ENCODE data around the gene TAX1BP3. TPM values are rescaled to one million over a fixed set of nuclear protein-coding genes. Genes with fewer than 3 reads are reported as not detected.
"Not testable (repeated sequence)": the region's sequence is repeated elsewhere in the genome, so short reads cannot be mapped to it uniquely, and the experiment has no call there.

Gene TAX1BP3, protein sequence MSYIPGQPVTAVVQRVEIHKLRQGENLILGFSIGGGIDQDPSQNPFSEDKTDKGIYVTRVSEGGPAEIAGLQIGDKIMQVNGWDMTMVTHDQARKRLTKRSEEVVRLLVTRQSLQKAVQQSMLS
- total RNA-seq (2014; rRNA removed; shearing (Covaris generic)), result 230 and 293 TPM in 2 replicates

DNA sequence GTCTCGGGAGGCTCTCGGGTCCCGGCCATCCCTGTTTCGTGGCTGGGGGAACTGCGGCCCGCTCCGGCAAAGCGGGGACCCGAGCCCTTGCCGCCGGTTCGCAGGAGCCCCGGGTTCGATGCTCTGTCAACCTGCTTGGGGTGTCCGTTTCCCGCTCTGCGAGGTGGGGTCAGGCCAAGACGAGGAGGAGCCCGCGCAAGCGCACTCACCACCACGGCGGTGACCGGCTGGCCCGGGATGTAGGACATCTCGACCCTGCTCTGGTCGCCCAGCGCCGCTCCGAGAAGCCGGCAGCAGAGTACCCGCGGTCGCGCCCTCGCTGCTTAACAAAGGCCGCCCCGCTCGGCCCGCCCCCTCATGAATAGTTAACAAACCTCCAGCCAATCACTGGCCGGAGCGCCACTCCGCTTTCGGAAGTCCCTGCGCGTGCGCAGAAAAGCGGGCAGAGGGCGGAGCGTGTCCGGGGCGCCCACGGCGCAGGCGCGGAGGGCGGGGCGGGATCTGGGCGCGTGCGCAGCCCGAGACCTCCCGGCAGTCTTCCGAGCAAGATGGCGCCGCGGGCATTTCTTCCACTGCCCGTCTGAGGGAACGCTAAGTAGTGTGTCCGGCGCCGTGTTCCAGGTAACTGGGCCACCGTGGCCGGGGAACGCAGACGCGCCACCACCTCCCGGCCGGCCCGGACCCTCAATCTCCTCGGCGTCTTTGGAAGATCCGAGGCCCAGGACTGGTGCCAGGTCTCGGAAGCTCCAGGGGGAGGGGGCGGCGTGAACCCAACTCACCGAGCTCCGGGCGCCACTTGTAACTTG, at the start of gene TAX1BP3, which contains the start of gene EMC6:
TAX1BP3 (minus strand) TSS at position 300 of the 806 bp plus-strand sequence; CDS start at position 248, 52 bp downstream.
EMC6 (plus strand) TSS at position 534 of the 806 bp plus-strand sequence. CDS start 335 bp downstream, outside the sequence.
- Histone ChIP-seq H3K27me3 (replicated peaks) (no peaks in the 10 kb centered on the region), H3K36me3 (peaks cover 65% of the 10 kb centered on the region), H3K4me1 (replicated peaks) (peaks cover 17% of the 10 kb centered on the region), H3K4me3 (peak within 1 kb of the TSS; percentile 90), H3K9me3 (replicated peaks) (no peaks in the 10 kb centered on the region), H3K27ac (peak within 1 kb of the TSS; percentile 95)
- DNase-seq (ENCODE audit: low read depth in 1 of 2, low spot score in 2 of 2), result peak; percentile 98

- H3K27me3 ChIP-seq (replicated peaks), result no peaks in the 10 kb centered on the region
- H3K27ac ChIP-seq, result no peak overlapping the region
- no peaks in the 10 kb centered on the region for H3K9me3 ChIP-seq (replicated peaks)
- peaks cover 16% of the 10 kb centered on the region for H3K4me1 ChIP-seq (replicated peaks)
- peaks cover 63% of the 10 kb centered on the region for H3K36me3 ChIP-seq
- H3K4me3 ChIP-seq, result no peak overlapping the region
- no peak for DNase-seq (ENCODE audit: low read depth in 1 of 2, low spot score in 2 of 2)
Measured at GRCh38 chr17:3715296-3715695, 46.9 kb upstream of the TAX1BP3 start.

- Histone ChIP-seq H3K4me1 (replicated peaks) (peaks cover 9% of the 10 kb centered on the region), H3K9me3 (replicated peaks) (no peaks in the 10 kb centered on the region), H3K4me3 (no peak overlapping the region), H3K27ac (no peak overlapping the region), H3K36me3 (peaks cover 44% of the 10 kb centered on the region), H3K27me3 (replicated peaks) (no peaks in the 10 kb centered on the region)
- peak in 1 of 2 experiments; percentile 40 for DNase-seq (ENCODE audit: low read depth in 1 of 2, low spot score in 2 of 2)
Measured at GRCh38 chr17:3712811-3713463, 44.6 kb upstream of the TAX1BP3 start.

- H3K27ac ChIP-seq, result no peak overlapping the region
- no peak overlapping the region for H3K4me3 ChIP-seq
- peaks cover 9% of the 10 kb centered on the region for H3K4me1 ChIP-seq (replicated peaks)
- H3K27me3 ChIP-seq (replicated peaks), result no peaks in the 10 kb centered on the region
- DNase-seq (ENCODE audit: low read depth in 1 of 2, low spot score in 2 of 2), result no peak
- H3K36me3 ChIP-seq, result peaks cover 25% of the 10 kb centered on the region
- no peaks in the 10 kb centered on the region for H3K9me3 ChIP-seq (replicated peaks)
Measured at GRCh38 chr17:3710951-3711383, 42.6 kb upstream of the TAX1BP3 start.

DNA sequence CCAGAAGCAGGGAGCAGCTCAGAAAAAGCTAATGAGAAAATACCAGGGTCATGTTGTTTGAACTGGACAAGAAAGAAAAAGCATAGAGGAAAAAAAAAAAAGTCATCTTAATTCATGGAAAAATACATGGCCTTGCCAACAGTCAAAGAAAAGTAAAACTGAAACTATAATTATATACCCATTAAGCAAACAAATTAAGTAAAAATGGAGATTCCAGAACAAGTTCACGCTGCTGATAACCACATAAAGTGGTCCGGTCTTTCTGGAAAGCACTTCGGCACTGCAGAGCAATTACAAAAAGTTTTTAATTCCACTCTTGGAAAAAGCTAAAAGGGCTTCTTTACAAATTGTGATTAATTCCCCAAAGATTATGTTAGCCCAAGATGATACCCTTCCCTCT, 40.0 kb upstream of the TAX1BP3 start:
- no peaks in the 10 kb centered on the region for H3K9me3 ChIP-seq (replicated peaks)
- H3K4me1 ChIP-seq (replicated peaks), result peaks cover 9% of the 10 kb centered on the region
- H3K4me3 ChIP-seq, result no peak overlapping the region
- no peaks in the 10 kb centered on the region for H3K27me3 ChIP-seq (replicated peaks)
- no peak for DNase-seq (ENCODE audit: low read depth in 1 of 2, low spot score in 2 of 2)
- no peak overlapping the region for H3K27ac ChIP-seq
- peaks cover 5% of the 10 kb centered on the region for H3K36me3 ChIP-seq

- not testable (repeated sequence) for H3K27me3 ChIP-seq (replicated peaks); H3K4me3 ChIP-seq; H3K9me3 ChIP-seq (replicated peaks); DNase-seq (ENCODE audit: low read depth in 1 of 2, low spot score in 2 of 2); H3K36me3 ChIP-seq; H3K4me1 ChIP-seq (replicated peaks); H3K27ac ChIP-seq
Measured at GRCh38 chr17:3705718-3705984, 37.3 kb upstream of the TAX1BP3 start.

DNA sequence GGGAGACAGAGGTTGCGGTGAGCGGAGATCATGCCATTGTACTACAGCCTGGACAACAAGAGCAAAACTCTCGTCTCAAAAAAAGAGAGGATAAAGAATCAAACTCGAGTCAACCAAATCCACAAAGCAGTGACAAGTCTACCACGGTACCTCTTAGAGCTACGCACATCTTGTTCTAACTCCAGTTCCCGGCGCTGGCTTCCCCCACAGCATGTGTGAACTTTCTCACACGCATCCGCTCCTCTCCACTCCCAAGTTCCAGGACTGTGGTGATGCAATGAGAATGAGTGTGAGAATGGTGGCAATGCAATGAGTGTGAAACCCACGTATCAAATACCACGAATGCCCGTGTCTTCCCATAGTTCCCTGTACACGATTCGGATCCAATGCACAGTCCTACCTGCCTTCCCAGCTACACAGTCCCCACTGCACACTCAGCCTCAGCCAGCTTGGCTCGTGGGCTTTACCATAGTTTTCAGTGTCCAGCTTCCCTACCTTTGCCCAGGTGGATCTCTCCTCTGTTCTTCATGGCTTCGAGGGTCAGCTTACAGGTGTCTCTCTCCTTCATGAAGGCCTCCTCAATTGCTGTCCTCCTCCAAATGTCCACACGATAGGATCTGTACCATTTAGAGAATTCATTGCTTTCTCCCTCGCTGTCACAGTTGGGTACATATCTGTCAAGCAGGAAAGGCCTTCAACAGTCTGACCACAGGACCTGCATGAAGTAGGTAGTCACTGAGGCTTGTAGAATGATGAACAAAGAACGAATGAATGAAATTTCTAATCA, 36.7 kb upstream of the TAX1BP3 start:
- no peaks in the 10 kb centered on the region for H3K27me3 ChIP-seq (replicated peaks)
- DNase-seq (ENCODE audit: low read depth in 1 of 2, low spot score in 2 of 2), result no peak
- H3K4me3 ChIP-seq, result no peak overlapping the region
- H3K9me3 ChIP-seq (replicated peaks), result peaks cover 2% of the 10 kb centered on the region; the same call in 1 of the 2 replicates
- H3K27ac ChIP-seq, result no peak overlapping the region
- no peaks in the 10 kb centered on the region for H3K4me1 ChIP-seq (replicated peaks)
- H3K36me3 ChIP-seq, result no peaks in the 10 kb centered on the region

GRCh38 chr17:3702041-3702539, 33.7 kb upstream of the TAX1BP3 start:
- H3K4me1 ChIP-seq (replicated peaks); H3K27ac ChIP-seq; DNase-seq (ENCODE audit: low read depth in 1 of 2, low spot score in 2 of 2); H3K9me3 ChIP-seq (replicated peaks); H3K27me3 ChIP-seq (replicated peaks); H3K36me3 ChIP-seq; H3K4me3 ChIP-seq: not testable (repeated sequence)

DNA sequence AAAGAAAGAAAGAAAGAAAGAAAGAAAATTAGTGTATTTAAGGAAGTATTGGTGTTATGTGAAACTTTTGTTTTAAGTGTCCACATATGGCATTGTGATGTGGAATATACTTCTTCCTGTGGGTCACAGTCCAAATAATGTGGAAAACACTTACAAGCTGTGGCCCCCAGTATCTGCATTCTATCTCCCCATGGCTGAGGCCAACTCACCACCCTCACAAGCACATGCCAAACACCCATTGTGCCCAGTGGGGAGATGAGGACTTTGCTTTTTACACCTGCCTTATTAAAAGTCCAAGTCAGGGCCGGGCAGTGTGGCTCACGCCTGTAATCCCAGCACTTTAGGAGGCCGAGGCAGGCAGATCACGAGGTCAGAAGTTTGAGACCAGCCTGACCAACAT, 31.6 kb upstream of the TAX1BP3 start:
- Histone ChIP-seq H3K27me3 (replicated peaks) (peaks cover 19% of the 10 kb centered on the region), H3K9me3 (replicated peaks) (peaks cover 5% of the 10 kb centered on the region; the same call in 1 of the 2 replicates), H3K4me1 (replicated peaks) (peaks cover 10% of the 10 kb centered on the region), H3K36me3 (no peaks in the 10 kb centered on the region), H3K4me3 (no peak overlapping the region), H3K27ac (no peak overlapping the region)
- DNase-seq (ENCODE audit: low read depth in 1 of 2, low spot score in 2 of 2), result no peak

DNA sequence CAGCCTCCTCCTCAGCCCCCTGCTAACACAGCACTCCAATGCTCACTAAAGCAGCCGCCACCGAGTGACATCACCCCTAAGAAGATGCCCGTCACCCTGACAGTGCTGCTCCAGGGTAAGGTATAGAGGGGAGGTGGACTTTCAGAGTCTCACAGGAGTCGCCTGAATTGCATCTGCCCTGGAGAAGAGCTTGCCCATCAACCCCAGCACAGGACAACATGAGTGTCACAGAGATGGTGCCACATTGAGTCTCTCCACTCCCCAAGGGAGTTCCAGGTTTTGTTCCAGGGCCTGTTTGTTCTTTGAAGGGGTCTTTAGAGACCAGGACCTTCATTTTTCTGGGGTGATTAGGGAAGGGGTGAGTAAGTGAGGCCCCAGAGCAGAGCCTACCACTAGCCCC, 29.8 kb upstream of the TAX1BP3 start:
- Histone ChIP-seq H3K27ac (no peak overlapping the region), H3K9me3 (replicated peaks) (peaks cover 5% of the 10 kb centered on the region; the same call in 1 of the 2 replicates), H3K4me3 (no peak overlapping the region), H3K36me3 (no peaks in the 10 kb centered on the region), H3K27me3 (replicated peaks) (peaks cover 25% of the 10 kb centered on the region), H3K4me1 (replicated peaks) (peaks cover 10% of the 10 kb centered on the region)
- no peak for DNase-seq (ENCODE audit: low read depth in 1 of 2, low spot score in 2 of 2)

DNA sequence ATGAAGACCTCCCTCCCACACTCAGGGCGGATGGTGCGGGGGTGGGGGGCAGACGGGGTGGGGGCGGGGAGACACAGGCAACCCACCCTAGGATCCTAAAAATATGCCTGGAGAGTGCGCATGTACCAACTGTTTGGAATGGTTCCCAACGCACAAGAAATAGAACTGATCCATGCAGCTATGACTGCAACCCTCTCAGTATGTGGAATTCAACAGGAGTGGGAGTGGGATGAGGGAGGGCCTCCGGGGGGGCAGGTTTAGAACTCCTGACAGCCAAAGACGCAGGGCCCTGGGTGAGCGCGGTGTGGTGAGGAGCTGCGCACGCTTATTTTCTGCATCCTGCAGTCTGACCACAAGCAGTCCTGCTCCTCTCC, 28.7 kb upstream of the TAX1BP3 start:
- H3K4me3 ChIP-seq, result no peak overlapping the region
- peaks cover 25% of the 10 kb centered on the region for H3K27me3 ChIP-seq (replicated peaks)
- H3K9me3 ChIP-seq (replicated peaks), result peaks cover 4% of the 10 kb centered on the region; the same call in 1 of the 2 replicates
- no peak for DNase-seq (ENCODE audit: low read depth in 1 of 2, low spot score in 2 of 2)
- H3K4me1 ChIP-seq (replicated peaks), result peaks cover 10% of the 10 kb centered on the region
- H3K36me3 ChIP-seq, result no peaks in the 10 kb centered on the region
- H3K27ac ChIP-seq, result no peak overlapping the region

DNA sequence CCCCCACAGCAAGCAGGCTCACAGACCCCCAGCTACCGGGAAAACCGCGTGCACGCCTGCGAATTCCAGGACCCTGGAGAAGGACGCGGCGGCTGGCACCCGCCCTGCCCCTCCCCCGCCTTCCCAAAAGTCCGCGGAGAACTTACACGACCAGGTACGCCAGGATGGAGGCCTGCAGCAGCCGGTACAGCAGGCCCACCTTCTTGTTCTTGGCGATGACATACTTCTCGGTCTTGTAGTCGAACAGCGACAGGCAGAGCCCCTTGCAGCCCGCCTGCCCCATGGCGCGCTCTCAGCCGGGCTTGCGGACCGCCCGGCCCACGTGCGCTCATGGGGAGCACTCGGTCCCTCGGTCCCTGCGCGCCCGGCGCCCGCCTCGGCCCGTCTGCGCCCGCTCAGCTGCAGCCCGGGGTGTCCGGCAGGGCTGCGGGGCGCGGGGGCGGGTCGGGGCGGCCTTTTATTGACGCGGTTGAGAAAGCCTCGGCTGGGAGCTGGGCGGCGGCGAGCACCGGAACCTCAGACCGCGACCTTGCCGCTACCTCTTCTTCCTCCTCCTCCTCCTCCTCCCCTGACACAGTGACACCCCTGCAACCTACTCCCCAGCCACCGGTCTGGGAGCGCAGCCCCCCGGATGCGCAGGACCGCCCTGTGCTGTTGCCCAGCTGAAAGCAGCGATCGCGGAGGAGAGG, 27.5 kb upstream of the TAX1BP3 start, which contains the start of gene P2RX5:
P2RX5 (minus strand) TSS at position 433 of the 689 bp plus-strand sequence; CDS start at position 283, 150 bp downstream.
- H3K27ac ChIP-seq, result no peak within 1 kb of the TSS
- peaks cover 25% of the 10 kb centered on the region for H3K27me3 ChIP-seq (replicated peaks)
- peaks cover 10% of the 10 kb centered on the region for H3K4me1 ChIP-seq (replicated peaks)
- H3K4me3 ChIP-seq, result peak within 1 kb of the TSS; percentile 23
- H3K36me3 ChIP-seq, result no peaks in the 10 kb centered on the region
- DNase-seq (ENCODE audit: low read depth in 1 of 2, low spot score in 2 of 2), result no peak
- 0 out of 2 replicates have a peak, but pooled peaks cover 3% of the 10 kb centered on the region for H3K9me3 ChIP-seq (replicated peaks)
